ENCODE results near the gene OR4F6. TPM values are rescaled to one million over a fixed set of nuclear protein-coding genes. Genes with fewer than 3 reads are reported as not detected.

Gene OR4F6
- total and polyA plus RNA-seq, 2 experiments from 2014 or later = not detected

DNA sequence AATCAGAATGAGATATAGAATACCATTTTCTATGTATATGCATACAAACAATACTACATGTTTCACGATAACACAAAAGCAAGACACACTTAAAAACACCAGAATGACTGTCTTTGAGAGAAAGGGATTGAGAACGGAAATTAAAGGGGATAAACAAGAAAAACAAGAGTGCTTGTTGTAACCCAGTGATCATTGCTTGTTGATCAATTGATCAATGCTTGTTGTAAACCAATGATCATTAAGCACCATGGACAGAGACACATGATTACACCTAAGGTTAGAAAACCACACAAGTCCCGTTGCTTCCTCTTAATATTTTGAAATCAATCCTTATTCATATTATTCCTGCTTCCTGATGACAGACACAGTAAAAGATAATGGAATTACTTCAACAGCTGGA lies 7.6 kb downstream of the OR4F6 start:
- Histone ChIP-seq H3K79me2 (no peaks in the 10 kb centered on the region), H3K36me3 (replicated peaks; ENCODE audit: insufficient read depth, low read depth) (no peaks in the 10 kb centered on the region), H3K4me2 (no peak overlapping the region), H3K9me3 (ENCODE audit: low read depth) (no peaks in the 10 kb centered on the region), H3K4me3 (no peak overlapping the region), H3K27me3 (peaks cover 5% of the 10 kb centered on the region), H3K9me2 (replicated peaks; ENCODE audit: insufficient read depth) (no peaks in the 10 kb centered on the region), H3K27ac (no peak overlapping the region), H3K4me1 (ENCODE audit: insufficient read depth) (no peaks in the 10 kb centered on the region), H4K20me1 (ENCODE audit: insufficient read depth, poor library complexity, severe bottlenecking) (no peaks in the 10 kb centered on the region), H2AFZ (no peak overlapping the region)
- TF ChIP-seq EZH2 (IDR thresholded peaks at IDR 0.05; ENCODE audit: borderline replicate concordance) (no peak), EZH2phosphoT487 (IDR thresholded peaks at IDR 0.05; ENCODE audit: low read depth, severe bottlenecking, unreplicated experiment) (no peak)
- TF ChIP-seq, protein P1, sequence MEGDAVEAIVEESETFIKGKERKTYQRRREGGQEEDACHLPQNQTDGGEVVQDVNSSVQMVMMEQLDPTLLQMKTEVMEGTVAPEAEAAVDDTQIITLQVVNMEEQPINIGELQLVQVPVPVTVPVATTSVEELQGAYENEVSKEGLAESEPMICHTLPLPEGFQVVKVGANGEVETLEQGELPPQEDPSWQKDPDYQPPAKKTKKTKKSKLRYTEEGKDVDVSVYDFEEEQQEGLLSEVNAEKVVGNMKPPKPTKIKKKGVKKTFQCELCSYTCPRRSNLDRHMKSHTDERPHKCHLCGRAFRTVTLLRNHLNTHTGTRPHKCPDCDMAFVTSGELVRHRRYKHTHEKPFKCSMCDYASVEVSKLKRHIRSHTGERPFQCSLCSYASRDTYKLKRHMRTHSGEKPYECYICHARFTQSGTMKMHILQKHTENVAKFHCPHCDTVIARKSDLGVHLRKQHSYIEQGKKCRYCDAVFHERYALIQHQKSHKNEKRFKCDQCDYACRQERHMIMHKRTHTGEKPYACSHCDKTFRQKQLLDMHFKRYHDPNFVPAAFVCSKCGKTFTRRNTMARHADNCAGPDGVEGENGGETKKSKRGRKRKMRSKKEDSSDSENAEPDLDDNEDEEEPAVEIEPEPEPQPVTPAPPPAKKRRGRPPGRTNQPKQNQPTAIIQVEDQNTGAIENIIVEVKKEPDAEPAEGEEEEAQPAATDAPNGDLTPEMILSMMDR (IDR thresholded peaks at IDR 0.05; ENCODE audit: poor library complexity) = no peak
- WGBS (ENCODE audit: low lambda C conversion rate, missing lambda C conversion rate) = 55% methylated on average over 3 of the region's 3 CpGs
- peak; percentile 22 for DNase-seq (ENCODE audit: low spot score)

DNA sequence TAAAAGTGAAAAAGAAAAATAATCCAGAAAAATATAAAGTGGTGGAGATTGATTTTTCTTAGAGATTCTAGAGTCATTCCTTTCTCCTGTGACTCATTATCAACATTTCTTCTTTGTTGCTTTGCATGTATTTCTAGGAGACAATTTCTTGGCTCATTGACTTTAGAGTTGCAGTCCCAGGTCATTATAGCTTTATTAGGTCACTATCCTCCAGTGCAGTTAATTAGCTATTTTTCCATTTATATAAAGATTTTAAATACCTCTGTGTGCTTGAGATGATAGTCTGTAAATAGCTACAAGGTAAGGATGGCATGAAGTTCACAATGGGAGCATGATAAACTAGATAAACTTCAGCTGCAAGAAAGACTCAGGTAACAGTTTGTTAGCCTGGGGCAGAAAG lies 8.6 kb downstream of the OR4F6 start, which contains the start of gene OR4F15:
Gene OR4F15 (plus strand): TSS at position 301 of the 400 bp plus-strand sequence. CDS start 5,985 bp downstream, outside the sequence.
- no peak for DNase-seq (ENCODE audit: low spot score)
- no peak within 1 kb of the TSS for H2AFZ ChIP-seq

DNA sequence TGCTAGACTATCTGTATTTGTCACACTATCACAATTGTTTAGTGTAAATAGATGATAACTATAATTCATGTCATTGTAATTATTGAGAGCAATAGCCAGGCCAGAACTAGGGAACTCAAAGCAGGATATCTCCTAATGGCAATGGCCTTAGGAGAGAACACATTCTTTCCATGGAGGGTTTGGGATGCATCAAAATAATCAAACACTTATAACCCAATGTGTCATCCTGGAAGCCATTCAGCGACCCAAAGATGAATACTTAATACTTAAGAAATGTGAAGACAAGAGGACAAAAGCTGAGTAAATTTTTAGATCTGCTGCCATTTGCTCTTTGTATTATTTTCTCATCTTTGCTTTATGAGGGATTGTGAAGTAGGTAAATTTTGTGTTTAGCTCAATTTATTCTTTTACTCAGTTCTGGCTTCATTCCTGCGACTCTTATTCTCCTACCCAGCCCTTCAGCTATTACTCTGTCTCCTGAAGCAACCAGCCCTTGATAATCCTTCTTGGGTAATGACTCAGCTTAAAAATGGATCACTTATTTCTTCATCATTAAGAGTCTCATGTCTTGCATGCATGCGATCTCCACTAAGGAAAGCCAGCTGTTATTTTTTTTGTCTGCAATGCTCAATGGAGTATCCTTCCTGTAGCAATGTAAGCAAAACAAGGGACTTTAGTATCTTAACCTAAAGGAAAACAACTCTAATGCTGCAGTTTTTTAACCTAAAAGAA lies 10.7 kb downstream of the OR4F6 start:
- Histone ChIP-seq H3K4me3 (no peak overlapping the region), H4K20me1 (ENCODE audit: insufficient read depth, poor library complexity, severe bottlenecking) (no peaks in the 10 kb centered on the region)

More for the DNA sequence above, 8.6 kb downstream of the OR4F6 start, which contains the start of gene OR4F15:
- no peaks in the 10 kb centered on the region for H3K4me1 ChIP-seq (ENCODE audit: insufficient read depth)
- no peaks in the 10 kb centered on the region for H4K20me1 ChIP-seq (ENCODE audit: insufficient read depth, poor library complexity, severe bottlenecking)
- no peaks in the 10 kb centered on the region for H3K9me3 ChIP-seq (ENCODE audit: low read depth)
- H3K9me2 ChIP-seq (replicated peaks; ENCODE audit: insufficient read depth) = no peaks in the 10 kb centered on the region
- peaks cover 10% of the 10 kb centered on the region for H3K27me3 ChIP-seq
- no peaks in the 10 kb centered on the region for H3K79me2 ChIP-seq
- H3K4me2 ChIP-seq = no peak within 1 kb of the TSS
- H3K27ac ChIP-seq = no peak within 1 kb of the TSS
- H3K4me3 ChIP-seq = no peak within 1 kb of the TSS
- H3K36me3 ChIP-seq (replicated peaks; ENCODE audit: insufficient read depth, low read depth) = no peaks in the 10 kb centered on the region
- TF ChIP-seq, protein P1 (IDR thresholded peaks at IDR 0.05; ENCODE audit: poor library complexity) = no peak
- TF ChIP-seq EZH2 (IDR thresholded peaks at IDR 0.05; ENCODE audit: borderline replicate concordance) (no peak), EZH2phosphoT487 (IDR thresholded peaks at IDR 0.05; ENCODE audit: low read depth, severe bottlenecking, unreplicated experiment) (no peak)

More for the DNA sequence above, 10.7 kb downstream of the OR4F6 start:
- WGBS (ENCODE audit: low lambda C conversion rate, missing lambda C conversion rate) = 82% methylated on average over 3 of the region's 3 CpGs
- H3K27ac ChIP-seq = no peak overlapping the region
- no peaks in the 10 kb centered on the region for H3K4me1 ChIP-seq (ENCODE audit: insufficient read depth)
- no peak overlapping the region for H2AFZ ChIP-seq
- H3K4me2 ChIP-seq = no peak overlapping the region
- H3K79me2 ChIP-seq = no peaks in the 10 kb centered on the region
- no peaks in the 10 kb centered on the region for H3K9me2 ChIP-seq (replicated peaks; ENCODE audit: insufficient read depth)
- no peak for DNase-seq (ENCODE audit: low spot score)
- H3K36me3 ChIP-seq (replicated peaks; ENCODE audit: insufficient read depth, low read depth) = no peaks in the 10 kb centered on the region
- peaks cover 10% of the 10 kb centered on the region for H3K27me3 ChIP-seq
- no peaks in the 10 kb centered on the region for H3K9me3 ChIP-seq (ENCODE audit: low read depth)
- no peak for TF ChIP-seq EZH2 (IDR thresholded peaks at IDR 0.05; ENCODE audit: borderline replicate concordance)
- no peak for TF ChIP-seq EZH2phosphoT487 (IDR thresholded peaks at IDR 0.05; ENCODE audit: low read depth, severe bottlenecking, unreplicated experiment)
- TF ChIP-seq, protein P1 (IDR thresholded peaks at IDR 0.05; ENCODE audit: poor library complexity) = no peak

All from hepatocyte (in vitro differentiated cells).